Osteoblast (primary cell): ENCODE data around the gene RASGRF2. TPM values are rescaled to one million over a fixed set of nuclear protein-coding genes. Genes with fewer than 3 reads are reported as not detected.

ENCODE experiments used
- DNase-seq: peaks from one replicate; pipeline ENCODE4 v3.0.0; 2011; ENCODE audit warnings: low spot score, mixed read lengths; ENCODE audit not compliant: insufficient read length; ENCODE audit errors: missing footprints
- H2AFZ ChIP-seq: 2 replicates; pipeline ENCODE4 v1.6.0; 2011; ENCODE audit warnings: mild to moderate bottlenecking, low read length
- H3K27ac ChIP-seq: 2 replicates; pipeline ENCODE4 v1.5.1; 2011; ENCODE audit warnings: mild to moderate bottlenecking, low read depth, low read length, moderate library complexity
- H3K27me3 ChIP-seq: 2 replicates; pipeline ENCODE4 v1.6.0; 2012; ENCODE audit warnings: mild to moderate bottlenecking, control low read depth, inconsistent platforms, low read length, moderate library complexity; ENCODE audit not compliant: insufficient read depth
- H3K36me3 ChIP-seq: 2 replicates; pipeline ENCODE4 v1.5.1; 2011; ENCODE audit warnings: mild to moderate bottlenecking, low read length, control low read depth, moderate library complexity; ENCODE audit not compliant: insufficient read depth
- H3K4me1 ChIP-seq: 2 replicates; pipeline ENCODE4 v1.5.1; 2011; ENCODE audit warnings: mild to moderate bottlenecking, low read length, control low read depth, moderate library complexity; ENCODE audit not compliant: insufficient read depth
- H3K4me2 ChIP-seq: 2 replicates; pipeline ENCODE4 v1.6.0; 2011; ENCODE audit warnings: mild to moderate bottlenecking, low read length; ENCODE audit not compliant: insufficient read depth
- H3K4me3 ChIP-seq: fragments of 200-600 bp; sonication (generic); 3 replicates; pipeline ENCODE4 v1.5.1; 2012; ENCODE audit warnings: mild to moderate bottlenecking, low read length, inconsistent platforms; ENCODE audit not compliant: insufficient read depth
- H3K79me2 ChIP-seq: 2 replicates; pipeline ENCODE4 v1.6.0; 2012; ENCODE audit warnings: mild to moderate bottlenecking, low read length, control low read depth, inconsistent platforms; ENCODE audit not compliant: insufficient read depth
- H3K9me3 ChIP-seq: 2 replicates; pipeline ENCODE4 v1.5.1; 2011; ENCODE audit warnings: low read depth, low read length, control low read depth
- H4K20me1 ChIP-seq: 2 replicates; pipeline ENCODE4 v1.6.0; 2012; ENCODE audit warnings: mild to moderate bottlenecking, low read length, control low read depth; ENCODE audit not compliant: insufficient read depth
- CTCF ChIP-seq: IDR thresholded peaks from 2 replicates; pipeline ENCODE4 v1.5.1; 2011; ENCODE audit warnings: mild to moderate bottlenecking, low read depth, low read length, moderate library complexity; ENCODE audit errors: extremely low read depth
- total RNA-seq: library from RNA; depleted of rRNA; stranded (reverse); fragments of >200 nt; gene quantifications from 2 replicates; pipeline ENCODE4 v1.2.3, GENCODE V29; 2012

The RASGRF2 gene
- total RNA-seq, 1 donor: under 0.01 TPM

- Histone ChIP-seq H3K4me1 (no peaks in the 10 kb centered on the region), H3K27ac (no peak overlapping the region), H3K4me2 (no peak overlapping the region), H3K36me3 (no peaks in the 10 kb centered on the region), H3K4me3 (no peak overlapping the region), H3K27me3 (peaks cover 3% of the 10 kb centered on the region), H3K9me3 (no peaks in the 10 kb centered on the region), H2AFZ (no peak overlapping the region), H3K79me2 (no peaks in the 10 kb centered on the region), H4K20me1 (no peaks in the 10 kb centered on the region)
- no peak for TF ChIP-seq CTCF
- DNase-seq: no peak
These were observed 47.5 kb downstream of the RASGRF2 start for GRCh38 chr5:81007637-81008027.

GRCh38 chr5:81010336-81011169 is 50.4 kb downstream of the RASGRF2 start:
- peaks cover 3% of the 10 kb centered on the region for H3K27me3 ChIP-seq
- no peaks in the 10 kb centered on the region for H3K36me3 ChIP-seq
- no peaks in the 10 kb centered on the region for H3K79me2 ChIP-seq
- TF ChIP-seq CTCF: no peak
- H3K4me3 ChIP-seq: no peak overlapping the region
- no peak overlapping the region for H3K4me2 ChIP-seq
- H2AFZ ChIP-seq: no peak overlapping the region
- H3K27ac ChIP-seq: no peak overlapping the region
- no peaks in the 10 kb centered on the region for H4K20me1 ChIP-seq
- H3K4me1 ChIP-seq: no peaks in the 10 kb centered on the region
- H3K9me3 ChIP-seq: no peaks in the 10 kb centered on the region
- no peak for DNase-seq

- Histone ChIP-seq H3K27me3 (peaks cover 3% of the 10 kb centered on the region), H3K79me2 (no peaks in the 10 kb centered on the region), H3K9me3 (no peaks in the 10 kb centered on the region), H3K4me2 (no peak overlapping the region), H3K4me3 (no peak overlapping the region), H3K4me1 (no peaks in the 10 kb centered on the region), H4K20me1 (no peaks in the 10 kb centered on the region), H2AFZ (no peak overlapping the region), H3K36me3 (no peaks in the 10 kb centered on the region), H3K27ac (no peak overlapping the region)
- TF ChIP-seq CTCF: no peak
- DNase-seq: no peak
These were observed 54.2 kb downstream of the RASGRF2 start for GRCh38 chr5:81014348-81014747.

GRCh38 chr5:81016116-81016515 is 56.0 kb downstream of the RASGRF2 start:
- no peaks in the 10 kb centered on the region for H3K79me2 ChIP-seq

More at GRCh38 chr5:81016116-81016515, 56.0 kb downstream of the RASGRF2 start:
- Histone ChIP-seq H3K27ac (no peak overlapping the region), H3K9me3 (no peaks in the 10 kb centered on the region), H3K4me3 (no peak overlapping the region), H3K27me3 (peaks cover 3% of the 10 kb centered on the region), H4K20me1 (no peaks in the 10 kb centered on the region), H3K4me2 (no peak overlapping the region), H2AFZ (no peak overlapping the region), H3K4me1 (no peaks in the 10 kb centered on the region), H3K36me3 (no peaks in the 10 kb centered on the region)
- DNase-seq: no peak
- no peak for TF ChIP-seq CTCF
